Epithelial cell of proximal tubule (primary cell): ENCODE results near the gene AKAP10. TPM values are rescaled to one million over a fixed set of nuclear protein-coding genes. Genes with fewer than 3 reads are reported as not detected.
"Not testable (repeated sequence)": the region's sequence is repeated elsewhere in the genome, so short reads cannot be mapped to it uniquely, and the experiment has no call there.

Source experiments
- DNase-seq: peaks from one replicate; pipeline ENCODE4 v3.0.0-alpha.2; 2011; ENCODE audit warnings: low read depth
- H3K4me3 ChIP-seq: 2 replicates; pipeline ENCODE4 v1.5.1; 2011; ENCODE audit warnings: low read depth, mild to moderate bottlenecking, low read length
- total RNA-seq: library from RNA; depleted of rRNA; stranded (reverse); fragments of >200 nt; gene quantifications from 2 replicates; pipeline ENCODE4 v1.2.3, GENCODE V29; 2015
- TF ChIP-seq, protein P1 (sequence below): conservative IDR thresholded peaks from 2 replicates; pipeline ENCODE4 v1.5.1; 2012; ENCODE audit warnings: low read depth, mild to moderate bottlenecking, low read length

Gene AKAP10, protein sequence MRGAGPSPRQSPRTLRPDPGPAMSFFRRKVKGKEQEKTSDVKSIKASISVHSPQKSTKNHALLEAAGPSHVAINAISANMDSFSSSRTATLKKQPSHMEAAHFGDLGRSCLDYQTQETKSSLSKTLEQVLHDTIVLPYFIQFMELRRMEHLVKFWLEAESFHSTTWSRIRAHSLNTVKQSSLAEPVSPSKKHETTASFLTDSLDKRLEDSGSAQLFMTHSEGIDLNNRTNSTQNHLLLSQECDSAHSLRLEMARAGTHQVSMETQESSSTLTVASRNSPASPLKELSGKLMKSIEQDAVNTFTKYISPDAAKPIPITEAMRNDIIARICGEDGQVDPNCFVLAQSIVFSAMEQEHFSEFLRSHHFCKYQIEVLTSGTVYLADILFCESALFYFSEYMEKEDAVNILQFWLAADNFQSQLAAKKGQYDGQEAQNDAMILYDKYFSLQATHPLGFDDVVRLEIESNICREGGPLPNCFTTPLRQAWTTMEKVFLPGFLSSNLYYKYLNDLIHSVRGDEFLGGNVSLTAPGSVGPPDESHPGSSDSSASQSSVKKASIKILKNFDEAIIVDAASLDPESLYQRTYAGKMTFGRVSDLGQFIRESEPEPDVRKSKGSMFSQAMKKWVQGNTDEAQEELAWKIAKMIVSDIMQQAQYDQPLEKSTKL
- 11.3 and 14.3 TPM in 2 replicates for total RNA-seq

DNA sequence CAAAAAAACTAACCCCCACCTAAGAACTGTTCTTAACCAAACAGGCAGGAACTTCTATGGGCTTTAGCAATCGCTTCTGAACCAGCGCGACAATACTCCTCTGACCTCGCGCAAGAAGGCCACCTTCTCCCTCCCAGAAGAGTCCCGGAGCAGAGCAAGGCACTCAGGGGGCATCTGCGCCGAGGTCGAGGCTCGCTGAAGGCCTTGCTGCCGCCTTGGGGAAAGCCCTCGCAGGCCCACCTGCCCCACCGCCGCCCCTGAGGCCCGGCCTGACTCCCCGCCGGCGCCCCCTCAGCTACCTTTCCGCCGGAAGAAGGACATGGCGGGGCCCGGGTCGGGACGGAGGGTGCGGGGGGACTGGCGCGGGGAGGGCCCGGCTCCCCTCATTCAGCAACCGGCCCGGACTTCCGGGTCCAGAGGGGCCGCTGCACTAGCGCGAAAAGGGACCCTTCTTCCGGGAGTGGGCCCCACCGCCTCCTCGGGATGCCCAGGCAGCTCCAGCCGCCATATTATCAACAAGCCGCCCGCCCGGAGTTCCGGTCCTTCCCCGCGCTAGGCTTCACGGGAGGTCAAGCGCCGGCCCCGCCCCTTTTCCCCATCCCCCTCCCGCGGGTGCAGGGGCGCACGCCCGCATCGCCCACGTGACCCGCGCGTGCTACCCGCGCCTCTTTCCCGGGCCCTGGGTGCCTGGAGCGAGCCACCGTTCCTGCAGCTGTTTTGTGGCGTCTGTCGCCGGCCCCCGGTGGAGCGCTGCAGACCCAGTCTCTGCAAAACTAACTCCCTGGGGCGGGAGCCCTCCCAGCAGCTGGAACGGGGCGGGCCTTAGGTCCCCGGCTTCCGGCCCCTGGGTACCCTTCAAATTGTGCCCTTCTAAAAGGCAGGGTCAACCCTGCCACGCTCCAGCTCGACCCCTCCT is at the start of gene AKAP10:
AKAP10 (minus strand) TSS at position 536 of the 916 bp plus-strand sequence; CDS start at position 387, 149 bp downstream.
- no peak for DNase-seq
- H3K4me3 ChIP-seq, result peak within 1 kb of the TSS; percentile 96
- TF ChIP-seq, protein P1, sequence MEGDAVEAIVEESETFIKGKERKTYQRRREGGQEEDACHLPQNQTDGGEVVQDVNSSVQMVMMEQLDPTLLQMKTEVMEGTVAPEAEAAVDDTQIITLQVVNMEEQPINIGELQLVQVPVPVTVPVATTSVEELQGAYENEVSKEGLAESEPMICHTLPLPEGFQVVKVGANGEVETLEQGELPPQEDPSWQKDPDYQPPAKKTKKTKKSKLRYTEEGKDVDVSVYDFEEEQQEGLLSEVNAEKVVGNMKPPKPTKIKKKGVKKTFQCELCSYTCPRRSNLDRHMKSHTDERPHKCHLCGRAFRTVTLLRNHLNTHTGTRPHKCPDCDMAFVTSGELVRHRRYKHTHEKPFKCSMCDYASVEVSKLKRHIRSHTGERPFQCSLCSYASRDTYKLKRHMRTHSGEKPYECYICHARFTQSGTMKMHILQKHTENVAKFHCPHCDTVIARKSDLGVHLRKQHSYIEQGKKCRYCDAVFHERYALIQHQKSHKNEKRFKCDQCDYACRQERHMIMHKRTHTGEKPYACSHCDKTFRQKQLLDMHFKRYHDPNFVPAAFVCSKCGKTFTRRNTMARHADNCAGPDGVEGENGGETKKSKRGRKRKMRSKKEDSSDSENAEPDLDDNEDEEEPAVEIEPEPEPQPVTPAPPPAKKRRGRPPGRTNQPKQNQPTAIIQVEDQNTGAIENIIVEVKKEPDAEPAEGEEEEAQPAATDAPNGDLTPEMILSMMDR, result no peak

DNA sequence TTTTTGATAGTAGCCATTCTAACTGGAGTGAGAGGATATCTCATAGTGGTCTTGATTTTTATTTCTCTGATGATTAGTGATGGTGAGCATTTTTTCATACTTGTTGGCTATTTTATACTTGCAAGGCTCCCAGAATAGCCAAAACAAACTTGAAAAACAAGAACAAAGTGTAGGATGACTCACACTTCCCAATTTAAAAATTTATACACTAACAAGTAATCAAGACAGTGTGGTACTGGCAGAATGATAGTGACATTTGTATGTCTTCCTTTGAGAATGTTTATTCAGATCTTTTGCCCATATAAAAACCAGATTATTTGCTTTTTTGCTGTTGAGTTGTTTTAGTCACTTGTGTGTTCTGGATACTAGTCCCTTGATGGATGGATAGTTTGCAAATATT is 49.3 kb upstream of the AKAP10 start:
- DNase-seq, result no peak
- no peak overlapping the region for H3K4me3 ChIP-seq
- TF ChIP-seq, protein P1, result no peak

DNA sequence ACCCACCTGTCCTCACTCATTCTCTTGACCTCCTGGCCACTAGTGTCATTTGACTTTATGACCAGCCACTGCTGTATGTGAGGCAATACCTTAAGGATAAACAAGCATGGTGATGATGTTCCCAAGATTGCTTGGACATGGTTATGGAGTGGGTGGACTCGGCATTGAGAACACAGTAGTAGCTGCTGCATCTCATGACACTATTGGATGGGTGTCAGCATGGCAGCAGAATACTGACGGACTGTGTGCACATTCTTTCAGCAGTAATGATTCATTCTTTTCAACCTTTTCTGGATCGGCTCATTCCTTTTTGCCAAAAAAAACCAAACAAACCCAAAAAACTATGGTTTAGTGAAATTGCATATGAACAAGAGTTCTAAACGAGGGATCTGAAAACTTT is 45.1 kb upstream of the AKAP10 start:
- H3K4me3 ChIP-seq, result no peak overlapping the region
- TF ChIP-seq, protein P1, result no peak
- DNase-seq, result no peak

DNA sequence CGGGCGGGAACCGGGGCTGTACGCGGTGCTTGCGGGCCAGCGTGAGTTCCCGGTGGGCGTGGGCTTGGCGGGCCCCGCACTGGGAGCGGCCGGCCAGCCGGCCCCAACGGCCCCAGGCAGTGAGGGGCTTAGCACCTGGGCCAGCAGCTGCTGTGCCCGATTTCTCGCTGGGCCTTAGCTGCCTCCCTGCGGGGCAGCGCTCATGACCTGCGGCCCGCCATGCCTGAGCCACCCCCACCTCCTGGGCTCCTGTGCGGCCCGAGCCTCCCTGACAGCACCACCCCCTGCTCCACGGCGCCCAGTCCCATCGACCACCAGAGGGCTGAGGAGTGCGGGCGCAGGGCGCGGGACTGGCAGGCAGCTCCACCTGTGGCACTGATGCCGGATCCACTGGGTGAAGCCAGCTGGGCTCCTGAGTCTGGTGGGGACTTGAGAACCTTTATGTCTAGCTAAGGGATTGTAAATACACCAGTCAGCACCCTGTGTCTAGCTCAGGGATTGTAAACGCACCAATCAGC is 38.9 kb upstream of the AKAP10 start:
- DNase-seq, H3K4me3 ChIP-seq: not testable (repeated sequence)

DNA sequence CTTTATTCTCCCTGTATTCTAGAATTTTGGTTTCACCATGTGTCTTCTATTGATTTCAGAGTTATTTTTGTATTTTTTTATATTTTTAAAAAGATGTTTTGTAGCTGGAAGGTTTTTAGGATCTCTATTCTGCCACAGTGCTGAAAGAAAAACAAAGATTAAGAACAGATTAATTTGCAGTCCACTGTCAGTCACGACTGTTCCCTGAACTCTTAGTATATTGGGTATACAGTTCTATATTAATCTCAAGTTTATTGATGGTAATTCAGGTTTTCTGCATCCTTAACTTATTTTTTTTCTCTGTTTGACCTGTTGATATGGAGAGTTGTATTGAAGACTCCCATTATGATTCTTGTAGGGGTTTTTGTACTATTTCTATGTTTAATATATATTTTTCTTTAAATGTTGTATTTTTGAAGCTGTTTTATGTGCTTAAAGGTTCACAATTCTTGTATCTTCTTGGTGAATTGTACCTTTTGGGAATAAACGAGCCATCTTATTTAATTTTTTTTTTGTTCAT is 34.4 kb upstream of the AKAP10 start:
- TF ChIP-seq, protein P1, result no peak
- H3K4me3 ChIP-seq, result no peak overlapping the region
- DNase-seq, result no peak

DNA sequence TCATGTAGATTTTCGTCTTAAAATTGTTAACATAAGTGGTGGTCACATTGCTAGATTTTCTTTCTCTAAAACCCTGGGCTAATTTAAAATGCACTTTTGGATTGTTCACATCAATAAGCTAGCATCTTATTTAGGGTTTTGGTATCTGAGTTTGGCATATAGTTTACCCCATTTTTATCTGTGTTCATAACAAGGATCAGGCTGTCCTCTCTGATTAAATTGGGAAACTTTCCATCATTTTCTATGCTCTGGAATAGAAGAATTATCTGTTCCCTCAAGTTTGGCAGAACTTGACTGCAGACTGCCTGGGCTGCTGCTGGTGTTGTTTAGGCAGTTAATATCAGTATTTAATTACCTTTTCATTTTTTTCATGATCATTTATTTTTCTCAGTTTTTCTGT is 33.3 kb upstream of the AKAP10 start:
- no peak overlapping the region for H3K4me3 ChIP-seq
- TF ChIP-seq, protein P1, result no peak
- DNase-seq, result no peak
